HT1080 (cell line): ENCODE measurements around the gene VPS37B. TPM values are rescaled to one million over a fixed set of nuclear protein-coding genes. Genes with fewer than 3 reads are reported as not detected.

Source experiments
- DNase-seq: peaks from one replicate; pipeline ENCODE4 v3.0.0-alpha.2; 2015; ENCODE audit warnings: low read depth
- total RNA-seq: library from RNA; depleted of rRNA; stranded (reverse); fragments of >200 nt; shearing (Covaris generic); gene quantifications from 2 replicates; pipeline ENCODE4 v1.2.3, GENCODE V29; 2014; rRNA removed

VPS37B gene
- total RNA-seq, 1 experiment from 2014 or later, result 87.4 TPM

DNA sequence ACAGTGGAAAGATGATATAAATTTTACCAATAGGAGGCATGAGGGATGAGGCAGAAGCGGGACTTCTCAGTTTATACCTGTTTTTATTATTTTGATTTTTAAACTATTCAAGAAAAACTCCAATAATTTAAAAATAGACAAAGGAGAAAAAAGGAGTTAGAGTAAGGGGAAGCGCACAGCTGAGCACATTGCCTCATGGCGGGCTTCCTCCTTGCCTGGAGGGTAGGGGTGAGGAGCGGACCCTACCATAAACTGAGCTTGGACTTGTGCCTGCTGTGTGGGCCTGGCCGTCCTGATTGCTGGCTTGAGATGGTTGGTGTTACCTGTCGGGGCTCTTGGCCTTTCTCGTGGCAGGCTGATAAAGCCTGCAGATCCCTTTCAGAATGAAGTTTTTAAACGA is 75.8 kb downstream of the VPS37B start:
- DNase-seq, result no peak

DNA sequence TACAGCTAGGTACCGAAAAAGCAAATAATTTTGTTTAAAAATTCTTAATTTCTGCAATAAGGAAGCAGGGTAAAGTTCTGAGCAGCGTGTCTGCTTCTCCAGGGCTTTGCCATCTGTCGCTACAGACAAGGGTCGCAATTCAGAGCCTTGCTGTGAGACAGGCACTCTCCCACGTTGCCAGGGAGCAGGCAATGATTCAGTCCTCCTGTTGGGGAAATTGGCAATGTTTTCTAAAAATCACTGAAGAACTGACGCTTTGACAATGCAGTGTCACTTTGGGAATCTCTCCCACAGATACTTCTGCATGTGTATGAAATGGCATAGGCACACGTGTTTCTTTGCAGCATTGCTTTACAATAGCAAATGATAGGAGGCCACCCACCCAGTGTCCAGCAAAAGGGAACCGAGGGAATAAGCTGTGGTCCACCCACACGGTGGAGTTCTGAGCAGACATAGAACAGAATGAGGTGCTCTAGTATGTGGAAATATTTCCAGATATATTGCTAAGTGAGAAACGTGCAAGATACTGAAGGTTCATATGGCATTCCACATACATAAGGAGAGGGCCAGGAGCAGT is 76.6 kb downstream of the VPS37B start:
- no peak for DNase-seq

Other genes starting within 250 kb of the VPS37B start
- not detected in 2 replicates for gene HCAR2, start 192.8 kb downstream of the VPS37B start, total RNA-seq
- gene HCAR3, start 179.3 kb downstream of the VPS37B start, total RNA-seq, result not detected in 2 replicates
- gene HCAR1, start 165.3 kb downstream of the VPS37B start, total RNA-seq, result 0.02 TPM in 1 of 2 replicates, not detected in the other
- 55.3 and 56.4 TPM in 2 replicates for gene DENR, start 143.3 kb downstream of the VPS37B start, total RNA-seq
- gene CCDC62, start 121.6 kb downstream of the VPS37B start, total RNA-seq, result 0.13 and 0.40 TPM in 2 replicates
- 30.1 and 46.1 TPM in 2 replicates for gene HIP1R, start 60.7 kb downstream of the VPS37B start, total RNA-seq
- 23.0 and 32.8 TPM in 2 replicates for gene ABCB9, start 70.3 kb upstream of the VPS37B start, total RNA-seq
- 19.4 and 22.7 TPM in 2 replicates for gene OGFOD2, start 79.1 kb upstream of the VPS37B start, total RNA-seq
- gene ARL6IP4, start 84.6 kb upstream of the VPS37B start, total RNA-seq, result 237 and 253 TPM in 2 replicates